Pons (tissue), 1 donor: Measurements from ENCODE around the gene CMKLR1.

Experiments used
- DNase-seq: peaks from one replicate; pipeline ENCODE4 v3.0.0-alpha.2; 2016; ENCODE audit warnings: low spot score

Gene CMKLR1

GRCh38 chr12:108268397-108268796 lies 70.7 kb downstream of the CMKLR1 start:
- DNase-seq, result no peak

GRCh38 chr12:108267450-108267849 lies 71.7 kb downstream of the CMKLR1 start:
- no peak for DNase-seq

DNA sequence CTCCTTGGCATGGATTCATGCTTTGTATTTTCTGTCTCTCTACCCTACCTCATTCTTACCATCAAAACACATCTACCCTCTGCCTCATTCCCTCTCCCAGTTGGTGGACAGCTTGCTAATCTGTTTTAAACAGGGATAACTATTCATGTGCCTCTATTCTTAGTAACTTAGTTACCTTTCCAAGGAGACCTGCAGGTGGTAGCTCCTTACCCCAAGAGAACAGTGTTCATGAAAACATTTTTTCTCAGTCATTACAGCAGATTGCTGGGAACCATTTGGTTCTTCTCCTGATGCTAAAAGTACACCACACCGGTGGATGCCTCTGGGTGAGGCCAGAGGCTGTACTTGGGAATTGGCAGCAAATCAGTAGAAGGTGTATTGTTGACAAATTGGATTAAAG lies 73.0 kb downstream of the CMKLR1 start:
- DNase-seq, result no peak

- no peak for DNase-seq
Observed at GRCh38 chr12:108265505-108265904, 73.6 kb downstream of the CMKLR1 start.

DNA sequence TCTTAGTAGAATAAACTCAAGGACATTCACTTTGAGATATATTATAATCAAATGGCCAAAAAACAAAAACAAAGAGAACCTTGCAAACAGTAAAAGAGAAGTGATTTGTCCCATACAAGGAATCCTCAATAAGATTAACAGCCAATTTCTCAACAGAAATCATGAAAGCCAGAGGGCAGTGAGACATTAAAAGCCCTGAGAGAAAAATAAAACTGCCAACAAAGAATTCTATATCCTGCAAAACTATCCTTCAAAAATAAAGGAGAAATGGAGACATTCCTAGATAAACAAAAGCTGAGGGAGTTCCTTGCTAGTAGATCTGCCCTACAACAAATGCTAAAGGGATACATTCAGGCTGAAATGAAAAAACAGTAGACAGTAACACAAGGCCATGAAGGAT lies 78.1 kb downstream of the CMKLR1 start:
- DNase-seq, result no peak

DNA sequence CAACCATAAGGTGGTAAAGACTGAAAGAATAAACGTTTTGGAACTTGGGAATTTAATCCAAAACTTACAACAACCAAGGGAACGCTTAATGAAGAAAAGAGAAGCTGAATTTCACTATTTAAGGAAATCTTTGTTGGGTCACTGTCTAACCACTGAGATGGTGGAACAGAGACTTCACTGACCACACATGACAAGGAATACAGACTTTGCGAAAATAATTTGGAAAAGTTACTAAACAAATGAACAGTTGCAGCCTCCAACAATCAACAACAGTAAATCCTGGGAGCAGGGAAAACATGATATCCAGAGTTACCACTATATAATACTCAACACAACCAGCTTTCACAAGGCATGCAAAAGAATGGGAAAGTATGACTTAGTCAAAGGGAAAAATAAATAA lies 79.1 kb downstream of the CMKLR1 start:
- no peak for DNase-seq

DNA sequence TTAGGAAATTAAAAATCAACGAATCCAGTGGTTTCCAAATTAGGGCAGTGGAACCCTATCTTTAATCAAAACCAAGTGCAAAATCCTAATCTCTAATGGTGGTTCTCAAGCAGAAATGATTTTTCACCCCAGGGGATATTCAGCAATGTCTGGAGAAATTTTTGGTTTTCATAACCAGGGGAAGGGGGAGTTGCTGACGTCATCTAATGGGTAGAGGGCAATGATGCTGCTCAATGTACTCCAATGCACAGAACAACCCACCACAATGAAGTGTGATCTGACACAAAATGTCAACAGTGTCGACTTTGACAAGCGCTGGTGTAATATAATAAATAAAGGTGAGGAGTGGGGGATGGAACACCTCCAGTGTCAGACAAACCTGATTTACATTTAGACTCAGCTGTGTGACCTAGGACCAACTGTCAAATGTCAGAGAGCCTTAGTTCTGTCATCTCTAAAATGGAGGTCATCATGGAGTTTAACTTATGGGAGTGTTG lies 81.5 kb downstream of the CMKLR1 start:
- no peak for DNase-seq

DNA sequence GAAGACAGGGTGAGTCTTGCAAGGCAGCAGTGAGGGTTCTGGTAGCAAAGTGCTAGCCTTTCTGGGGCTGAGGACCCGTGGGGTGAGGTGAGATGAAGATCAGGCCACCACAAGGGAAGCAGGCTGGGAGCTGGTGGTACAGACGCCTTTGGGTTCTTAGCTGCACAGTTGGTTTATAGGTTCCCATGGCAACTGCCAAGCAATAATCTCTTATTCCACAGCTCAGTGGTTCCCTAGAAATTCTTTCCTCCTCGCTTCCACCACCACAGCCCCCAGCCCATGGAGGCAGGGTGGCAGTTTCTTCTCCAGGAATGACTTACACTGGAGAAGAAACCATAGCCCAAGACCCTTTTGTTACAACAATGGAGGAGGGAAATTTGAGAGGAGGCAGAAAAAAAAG lies 82.1 kb downstream of the CMKLR1 start:
- DNase-seq, result no peak

- DNase-seq, result no peak
Observed at GRCh38 chr12:108255252-108255602, 83.9 kb downstream of the CMKLR1 start.

- DNase-seq, result no peak
Observed at GRCh38 chr12:108254517-108255251, 84.4 kb downstream of the CMKLR1 start.

- DNase-seq, result no peak
Observed at GRCh38 chr12:108254030-108254429, 85.1 kb downstream of the CMKLR1 start.

DNA sequence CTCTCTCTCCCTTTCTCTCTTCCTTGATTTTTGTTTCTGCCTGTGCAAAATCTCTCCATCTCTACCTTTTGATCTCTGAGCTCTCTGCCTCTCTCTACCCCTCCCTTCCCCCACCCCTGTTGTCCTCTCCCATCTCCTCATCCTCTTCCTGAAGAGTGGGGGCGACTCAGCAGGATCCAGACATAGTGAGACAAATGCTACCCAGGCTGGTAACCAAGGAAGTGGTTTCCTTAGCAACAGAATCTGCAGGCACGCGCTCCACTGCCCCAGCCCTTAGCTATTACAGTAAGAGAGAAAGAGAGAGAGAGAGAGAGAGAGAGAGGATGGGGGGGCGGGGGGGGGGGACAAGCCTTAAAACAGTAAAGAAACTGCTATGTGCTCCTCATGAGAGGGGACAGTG lies 85.6 kb downstream of the CMKLR1 start:
- DNase-seq, result no peak

DNA sequence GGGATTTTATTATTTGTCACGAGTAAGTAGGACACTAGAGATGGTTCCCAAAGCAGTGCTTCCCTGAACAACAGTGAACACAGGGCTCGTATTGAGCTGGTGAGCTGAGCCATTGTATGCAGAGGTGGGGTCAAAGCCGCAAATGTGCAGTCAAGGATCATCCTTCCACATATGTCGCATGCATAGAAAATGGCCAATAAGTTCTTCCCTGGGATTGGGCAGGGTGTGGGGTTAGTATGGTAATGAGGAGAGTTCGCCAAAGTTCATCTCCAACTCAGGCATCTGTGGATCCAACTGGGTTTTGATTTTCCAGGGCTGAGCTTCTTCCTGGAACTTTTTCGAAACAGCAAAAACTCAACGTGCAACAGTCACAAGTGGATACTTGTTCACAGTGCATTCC lies 86.6 kb downstream of the CMKLR1 start:
- DNase-seq, result no peak

DNA sequence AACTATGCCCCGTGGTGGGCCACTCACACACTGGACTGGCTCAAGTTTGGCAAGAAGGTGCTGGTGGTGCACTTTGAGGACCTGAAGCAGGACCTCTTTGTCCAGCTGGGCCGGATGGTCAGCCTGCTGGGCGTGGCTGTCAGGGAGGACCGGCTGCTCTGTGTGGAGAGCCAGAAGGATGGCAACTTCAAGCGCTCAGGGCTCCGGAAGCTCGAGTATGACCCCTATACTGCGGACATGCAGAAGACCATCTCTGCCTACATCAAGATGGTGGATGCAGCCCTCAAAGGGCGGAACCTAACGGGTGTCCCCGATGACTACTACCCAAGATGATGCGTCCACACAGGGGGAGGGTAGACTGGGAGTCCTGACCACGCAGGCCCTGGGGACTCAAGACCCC lies 91.1 kb downstream of the CMKLR1 start:
- no peak for DNase-seq

DNA sequence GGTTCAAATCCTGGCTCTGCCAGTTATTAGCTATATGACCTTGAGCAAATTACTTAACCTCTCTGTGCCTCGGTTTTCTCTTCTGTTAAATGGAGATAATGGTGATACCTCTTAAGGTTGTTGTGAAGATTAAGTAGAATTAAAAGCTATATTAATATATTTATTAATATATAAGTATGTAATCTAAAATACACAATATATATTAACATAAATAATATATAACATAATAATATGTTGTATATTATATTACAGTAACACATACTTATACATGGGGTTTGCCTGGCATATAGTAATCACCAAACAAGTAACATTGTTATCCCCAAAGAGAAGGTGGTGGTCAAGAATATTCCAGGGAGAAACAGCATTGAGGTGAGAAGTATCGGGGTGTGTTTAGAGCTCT lies 92.0 kb downstream of the CMKLR1 start:
- DNase-seq, result no peak

DNA sequence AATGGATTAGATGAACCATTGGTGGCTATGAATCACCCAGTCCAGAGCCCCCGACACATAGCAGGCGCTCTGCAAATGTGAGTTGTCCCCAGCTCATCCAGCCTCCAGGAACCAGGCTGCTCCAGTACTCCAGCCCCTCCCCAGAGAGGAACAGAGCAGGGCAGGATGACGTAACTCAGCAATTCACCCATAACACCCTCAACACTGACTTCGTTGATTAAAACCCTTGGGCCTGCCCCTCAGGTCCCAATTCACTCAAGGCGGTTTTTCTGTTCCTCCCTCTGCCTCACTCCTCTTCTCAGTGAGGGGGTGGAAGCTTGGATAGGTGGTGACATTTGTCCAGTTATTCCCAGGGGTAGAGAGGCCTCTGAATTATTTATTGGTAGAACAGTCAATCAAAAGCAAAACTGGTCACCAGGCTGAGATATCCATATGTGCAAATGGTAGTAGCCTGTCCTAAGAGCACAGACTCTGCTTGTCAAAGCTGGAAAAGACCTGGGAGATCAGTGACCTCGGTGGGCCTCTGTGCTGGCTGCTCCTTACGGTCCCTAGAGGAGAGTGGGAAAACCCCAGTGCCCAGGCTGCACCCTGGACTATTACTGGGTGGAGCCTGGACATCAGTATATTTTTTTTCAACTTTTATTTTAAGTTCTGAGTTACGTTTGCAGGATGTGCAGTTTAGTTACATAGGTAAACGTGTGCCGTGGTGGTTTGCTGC lies 97.0 kb downstream of the CMKLR1 start:
- no peak for DNase-seq

- no peak for DNase-seq
Observed at GRCh38 chr12:108240928-108241327, 98.2 kb downstream of the CMKLR1 start.

- DNase-seq, result no peak
Observed at GRCh38 chr12:108240027-108240785, 98.9 kb downstream of the CMKLR1 start.

DNA sequence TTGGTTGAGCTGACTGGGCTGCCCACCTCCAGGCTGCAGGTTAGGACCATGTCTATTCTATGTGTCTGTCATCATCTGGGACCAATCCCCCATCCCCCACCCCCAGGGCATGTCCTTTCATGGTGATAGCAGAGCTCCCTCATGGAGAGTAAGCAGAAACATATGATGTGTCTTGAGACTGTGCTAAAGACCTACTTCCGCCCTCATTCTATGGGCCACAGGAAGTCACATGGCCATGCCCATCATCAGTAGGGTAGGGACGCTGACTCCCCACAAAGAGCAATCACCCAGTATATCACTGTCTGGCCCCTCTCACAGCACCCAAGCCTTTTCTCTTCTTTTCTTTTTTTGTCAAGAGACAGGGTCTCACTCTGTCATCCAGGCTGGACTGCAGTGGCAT lies 99.7 kb downstream of the CMKLR1 start:
- DNase-seq, result no peak

DNA sequence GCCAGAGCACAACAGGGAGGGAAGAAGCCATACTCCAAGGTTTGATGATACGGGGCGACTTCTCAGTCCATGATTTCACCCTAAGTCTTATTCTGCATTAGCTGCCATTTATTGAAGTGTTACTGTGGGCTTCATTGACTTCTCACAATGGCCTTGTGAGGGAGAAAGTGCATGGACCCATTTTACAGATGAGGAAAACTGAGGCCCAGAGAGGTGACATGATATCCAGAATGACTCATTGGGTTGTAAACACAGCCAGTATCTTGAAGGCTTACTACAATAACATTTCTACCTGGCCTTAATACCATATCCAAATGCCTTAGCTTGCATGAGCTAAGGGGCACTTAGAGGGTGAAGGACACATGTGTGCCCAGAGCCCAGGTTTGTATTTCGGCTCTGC lies 100.6 kb downstream of the CMKLR1 start:
- DNase-seq, result no peak
